SK-N-SH treated with all-trans-retinoic acid at 6 μM for 48 hours (cell line): ENCODE results near the gene SPDL1.

Experiments
- ATAC-seq: fragments of 200-7000 bp; cut with Tn5 transposase; 3 replicates; pipeline ENCODE4 v1.9.1; 2020; ENCODE audit warnings: mild to moderate bottlenecking, moderate library complexity
- ARNTL ChIP-seq: fragments of 450-650 bp; formaldehyde crosslinking; IDR thresholded peaks from 2 replicates; pipeline ENCODE4 v1.5.0; 2020; ENCODE audit warnings: low read depth, mild to moderate bottlenecking, moderate library complexity, borderline replicate concordance
- BACH2 ChIP-seq: fragments of 250-450 bp; sonication (Bioruptor Pico); IDR thresholded peaks from 2 replicates; pipeline ENCODE4 v1.9.0; 2021; ENCODE audit warnings: mild to moderate bottlenecking, borderline replicate concordance
- CREB5 ChIP-seq: fragments of 250-450 bp; sonication (Bioruptor Pico); IDR thresholded peaks from 2 replicates; pipeline ENCODE4 v1.5.1; 2020; ENCODE audit warnings: low read depth, mild to moderate bottlenecking, moderate library complexity
- CSDC2 ChIP-seq: fragments of 250-450 bp; sonication (Bioruptor Pico); IDR thresholded peaks from 2 replicates; pipeline ENCODE4 v1.5.0; 2020; ENCODE audit warnings: mild to moderate bottlenecking, moderate library complexity
- CSRNP3 ChIP-seq: fragments of 250-450 bp; sonication (Bioruptor Pico); IDR thresholded peaks from 2 replicates; pipeline ENCODE4 v1.5.1; 2021; ENCODE audit warnings: mild to moderate bottlenecking, moderate library complexity
- GLIS3 ChIP-seq: fragments of 250-450 bp; sonication (Bioruptor Pico); IDR thresholded peaks from 2 replicates; pipeline ENCODE4 v1.5.0; 2020; ENCODE audit warnings: mild to moderate bottlenecking, moderate library complexity
- ISL1 ChIP-seq: fragments of 250-450 bp; sonication (Bioruptor Pico); IDR thresholded peaks from 2 replicates; pipeline ENCODE4 v2.1.2; 2022; ENCODE audit warnings: mild to moderate bottlenecking, moderate library complexity
- OSR1 ChIP-seq: fragments of 250-450 bp; sonication (Bioruptor Pico); IDR thresholded peaks from 2 replicates; pipeline ENCODE4 v1.8.0; 2022; ENCODE audit warnings: moderate library complexity, mild to moderate bottlenecking, inconsistent platforms
- POU6F1 ChIP-seq: fragments of 250-450 bp; sonication (Bioruptor Pico); IDR thresholded peaks from 2 replicates; pipeline ENCODE4 v1.8.0; 2021; ENCODE audit warnings: low read depth, mild to moderate bottlenecking, moderate library complexity, borderline replicate concordance
- PPARA ChIP-seq: fragments of 250-450 bp; sonication (Bioruptor Pico); IDR thresholded peaks from 2 replicates; pipeline ENCODE4 v1.5.0; 2020; ENCODE audit warnings: mild to moderate bottlenecking, borderline replicate concordance
- RARB ChIP-seq: fragments of 250-450 bp; sonication (Bioruptor Pico); IDR thresholded peaks from 2 replicates; pipeline ENCODE4 v1.8.0; 2021; ENCODE audit warnings: mild to moderate bottlenecking, moderate library complexity
- TCF4 ChIP-seq: fragments of 250-450 bp; sonication (Bioruptor Pico); IDR thresholded peaks from 2 replicates; pipeline ENCODE4 v1.8.0; 2021; ENCODE audit warnings: mild to moderate bottlenecking, moderate library complexity, borderline replicate concordance
- TOX ChIP-seq: fragments of 250-450 bp; sonication (Bioruptor Pico); IDR thresholded peaks from 2 replicates; pipeline ENCODE4 v1.8.0; 2021; ENCODE audit warnings: mild to moderate bottlenecking, moderate library complexity, borderline replicate concordance
- TSHZ2 ChIP-seq: fragments of 250-450 bp; sonication (Bioruptor Pico); IDR thresholded peaks from 2 replicates; pipeline ENCODE4 v1.5.0; 2020; ENCODE audit warnings: mild to moderate bottlenecking, moderate library complexity
- ZC3H10 ChIP-seq: fragments of 250-450 bp; sonication (Bioruptor Pico); IDR thresholded peaks from 2 replicates; pipeline ENCODE4 v1.5.1; 2021; ENCODE audit warnings: mild to moderate bottlenecking, moderate library complexity
- ZFP3 ChIP-seq: fragments of 250-450 bp; sonication (Bioruptor Pico); IDR thresholded peaks from 2 replicates; pipeline ENCODE4 v1.5.0; 2020; ENCODE audit warnings: mild to moderate bottlenecking, moderate library complexity
- ZFP30 ChIP-seq: fragments of 450-650 bp; formaldehyde crosslinking; IDR thresholded peaks from 2 replicates; pipeline ENCODE4 v1.5.0; 2022; ENCODE audit warnings: mild to moderate bottlenecking, moderate library complexity
- ZNF70 ChIP-seq: fragments of 450-650 bp; formaldehyde crosslinking; IDR thresholded peaks from 2 replicates; pipeline ENCODE4 v1.5.0; 2020; ENCODE audit warnings: mild to moderate bottlenecking, moderate library complexity

SPDL1 gene

GRCh38 chr5:169576181-169576598, 7.4 kb upstream of the SPDL1 start (continued):
- TF ChIP-seq POU6F1 (CRISPR knock-in tag) (0 out of 2 replicates have a peak, but pooled peaks have one; percentile 93), TSHZ2 (CRISPR knock-in tag) (no peak), PPARA (CRISPR knock-in tag) (no peak)

- no peak for TF ChIP-seq ZFP3
- no peak for TF ChIP-seq POU6F1 (CRISPR knock-in tag)
- TF ChIP-seq OSR1 (CRISPR knock-in tag), result no peak
- no peak for TF ChIP-seq CSDC2
- TF ChIP-seq ISL1 (CRISPR knock-in tag), result peak; percentile 48; the same call in 1 of the 2 replicates
- TF ChIP-seq BACH2 (CRISPR knock-in tag), result no peak
- ATAC-seq, result peak; percentile 15; the same call in 2 of the 3 replicates
Observed at GRCh38 chr5:169577951-169578350, 5.6 kb upstream of the SPDL1 start.

- ATAC-seq, result no peak
- TF ChIP-seq ZC3H10 (CRISPR knock-in tag), result no peak
- TF ChIP-seq RARB (CRISPR knock-in tag), result no peak
- no peak for TF ChIP-seq ZFP30 (CRISPR knock-in tag)
- no peak for TF ChIP-seq CREB5 (CRISPR knock-in tag)
- TF ChIP-seq ZNF70 (CRISPR knock-in tag), result no peak
Observed at GRCh38 chr5:169580964-169581363, 2.6 kb upstream of the SPDL1 start.

GRCh38 chr5:169581580-169582227, 1.9 kb upstream of the SPDL1 start:
- peak; percentile 60 for ATAC-seq
- no peak for TF ChIP-seq ZNF70 (CRISPR knock-in tag)
- no peak for TF ChIP-seq RARB (CRISPR knock-in tag)
- TF ChIP-seq TCF4, result no peak
- TF ChIP-seq ZFP30 (CRISPR knock-in tag), result no peak
- no peak for TF ChIP-seq OSR1 (CRISPR knock-in tag)
- TF ChIP-seq GLIS3, result no peak
- TF ChIP-seq ARNTL (CRISPR knock-in tag), result no peak
- TF ChIP-seq ZFP3, result no peak
- no peak for TF ChIP-seq CSRNP3 (CRISPR knock-in tag)
- no peak for TF ChIP-seq PPARA (CRISPR knock-in tag)
- no peak for TF ChIP-seq CSDC2
- TF ChIP-seq TOX, result no peak
